H1 (cell line): Measurements from ENCODE around the gene CAMTA1. TPM values are rescaled to one million over a fixed set of nuclear protein-coding genes. Genes with fewer than 3 reads are reported as not detected.

Source experiments
- CTCF ChIA-PET: fragments of 300-600 bp; sonication (Branson Sonifier 250); formaldehyde crosslinking; loops from one replicate; lab custom pipeline; 2021; ENCODE audit not compliant: partially characterized antibody; lab: Charles Lee
- POLR2A ChIA-PET: fragments of 300-600 bp; sonication (Branson Sonifier 250); formaldehyde crosslinking; loops from one replicate; lab custom pipeline; 2021; ENCODE audit warnings: inconsistent platforms; ENCODE audit not compliant: partially characterized antibody; lab: Charles Lee
- DNase-seq, 2 experiments: peaks; one replicate each; pipeline versions ENCODE4 v3.0.0 to v3.0.0-alpha.2; 2010 to 2022; ENCODE audit warnings: low spot score in 2 of 2, low read depth in 1 of 2, mixed read lengths in 1 of 2
- FAIRE-seq: peaks from 2 replicates; lab custom pipeline; 2011; peaks lifted over from hg19 to GRCh38; lab: Jason Lieb, UNC
- H2AFZ ChIP-seq: 2 replicates; pipeline ENCODE4 v1.8.1; 2012; ENCODE audit warnings: low read length, inconsistent platforms
- H2AK5ac ChIP-seq: 2 replicates; pipeline ENCODE4 v1.6.1; 2013; ENCODE audit warnings: low read depth, low read length
- H2BK120ac ChIP-seq: replicated peaks from 2 replicates; pipeline ENCODE3; 2013; ENCODE audit warnings: low read depth, low read length, inconsistent platforms
- H2BK12ac ChIP-seq: 2 replicates; pipeline ENCODE4 v1.6.1; 2013; ENCODE audit warnings: low read depth, low read length
- H2BK15ac ChIP-seq: 2 replicates; pipeline ENCODE4 v1.6.1; 2013; ENCODE audit warnings: low read length
- H2BK20ac ChIP-seq: 2 replicates; pipeline ENCODE4 v1.6.1; 2013; ENCODE audit warnings: low read length
- H2BK5ac ChIP-seq: 2 replicates; pipeline ENCODE4 v1.6.1; 2013; ENCODE audit warnings: low read depth, low read length
- H3K14ac ChIP-seq: 2 replicates; pipeline ENCODE4 v1.6.1; 2013; ENCODE audit warnings: inconsistent platforms; ENCODE audit not compliant: insufficient read length
- H3K18ac ChIP-seq: 2 replicates; pipeline ENCODE4 v1.6.1; 2013; ENCODE audit warnings: low read length; ENCODE audit errors: extremely low read depth
- H3K23ac ChIP-seq: 2 replicates; pipeline ENCODE4 v1.6.1; 2013; ENCODE audit warnings: inconsistent platforms; ENCODE audit not compliant: insufficient read length
- H3K23me2 ChIP-seq: 2 replicates; pipeline ENCODE4 v1.6.1; 2013; ENCODE audit warnings: low read depth, low read length
- H3K27ac ChIP-seq: 2 replicates; pipeline ENCODE4 v1.6.1; 2011; ENCODE audit warnings: low read depth, low read length, inconsistent platforms
- H3K27me3 ChIP-seq, 4 experiments: replicated peaks in 1 of 4; 1 replicate in 1 of 4; 2 replicates in 3 of 4; pipeline versions ENCODE4 v1.6.1 to v1.8.1; 2011 to 2013; ENCODE audit warnings: low read length in 3 of 4, mild to moderate bottlenecking in 3 of 4, inconsistent platforms in 2 of 4, mixed read lengths in 2 of 4, moderate library complexity in 1 of 4; ENCODE audit not compliant: control insufficient read depth in 3 of 4, insufficient read depth in 3 of 4; ENCODE audit errors: extremely low read depth in 1 of 4
- H3K36me3 ChIP-seq, 4 experiments: 2 replicates each; pipeline versions ENCODE4 v1.6.1 to v1.8.1; 2011 to 2013; ENCODE audit warnings: mild to moderate bottlenecking in 4 of 4, low read length in 3 of 4, moderate library complexity in 2 of 4, control low read depth in 1 of 4, inconsistent platforms in 1 of 4; ENCODE audit not compliant: insufficient read depth in 4 of 4, control insufficient read depth in 2 of 4
- H3K4ac ChIP-seq: replicated peaks from 2 replicates; pipeline ENCODE3; 2013; ENCODE audit warnings: low read length, low read depth, mixed read lengths, inconsistent platforms; ENCODE audit not compliant: insufficient read length
- H3K4me1 ChIP-seq, 4 experiments: replicated peaks in 1 of 4; 1 replicate in 1 of 4; 2 replicates in 3 of 4; pipeline versions ENCODE4 v1.6.1 to v1.8.1; 2011 to 2013; ENCODE audit warnings: low read length in 3 of 4, inconsistent platforms in 2 of 4, mixed read lengths in 1 of 4; ENCODE audit not compliant: insufficient read depth in 4 of 4, control insufficient read depth in 3 of 4
- H3K4me2 ChIP-seq, 2 experiments: 2 replicates each; pipeline versions ENCODE4 v1.6.1 to v1.8.1; 2011 to 2013; ENCODE audit warnings: low read depth in 2 of 2, low read length in 2 of 2, control low read depth in 1 of 2, inconsistent platforms in 1 of 2, mild to moderate bottlenecking in 1 of 2; ENCODE audit not compliant: insufficient read depth in 1 of 2
- H3K4me3 ChIP-seq, 4 experiments: fragments of 200-600, 300-600 bp in 1 of 4; sonication (generic), shearing (Covaris generic), sonication (Bioruptor Twin) in 1 of 4; 2 replicates each; pipeline versions ENCODE4 v1.5.1 to v1.8.1; 2011 to 2016; ENCODE audit warnings: low read length in 4 of 4, low read depth in 3 of 4, control low read depth in 2 of 4, inconsistent platforms in 2 of 4, mild to moderate bottlenecking in 2 of 4, mixed read lengths in 1 of 4, moderate library complexity in 1 of 4; ENCODE audit not compliant: insufficient read depth in 2 of 4; ENCODE audit errors: extremely low read depth in 1 of 4
- H3K56ac ChIP-seq: replicated peaks from 2 replicates; pipeline ENCODE3; 2013; ENCODE audit warnings: low read depth, mild to moderate bottlenecking, mixed read lengths, low read length, inconsistent platforms; ENCODE audit not compliant: insufficient read length
- H3K79me1 ChIP-seq: 2 replicates; pipeline ENCODE4 v1.6.1; 2013; ENCODE audit warnings: low read depth, low read length, control low read depth
- H3K79me2 ChIP-seq, 2 experiments: 2 replicates each; pipeline versions ENCODE4 v1.6.1 to v1.8.1; 2012 to 2013; ENCODE audit warnings: low read length in 2 of 2, mild to moderate bottlenecking in 2 of 2, inconsistent platforms in 1 of 2; ENCODE audit not compliant: insufficient read depth in 2 of 2, control insufficient read depth in 1 of 2
- H3K9ac ChIP-seq, 4 experiments: replicated peaks in 1 of 4; 1 replicate in 1 of 4; 2 replicates in 3 of 4; pipeline versions ENCODE4 v1.6.1 to v1.8.1; 2011 to 2013; ENCODE audit warnings: low read depth in 3 of 4, low read length in 3 of 4, control low read depth in 2 of 4, mild to moderate bottlenecking in 2 of 4, moderate library complexity in 2 of 4, inconsistent platforms in 1 of 4; ENCODE audit errors: extremely low read depth in 1 of 4
- H3K9me3 ChIP-seq, 2 experiments: 2 replicates each; pipeline versions ENCODE4 v1.6.1 to v1.8.1; 2012 to 2013; ENCODE audit warnings: mild to moderate bottlenecking in 2 of 2, moderate library complexity in 2 of 2, control low read depth in 1 of 2, inconsistent platforms in 1 of 2, low read depth in 1 of 2, low read length in 1 of 2, mixed read lengths in 1 of 2; ENCODE audit not compliant: insufficient read depth in 2 of 2
- H4K20me1 ChIP-seq, 2 experiments: replicated peaks in 1 of 2; 2 replicates each; pipeline versions ENCODE3 to v1.8.1; 2011 to 2013; ENCODE audit warnings: inconsistent platforms in 2 of 2, low read length in 2 of 2, mild to moderate bottlenecking in 1 of 2; ENCODE audit not compliant: insufficient read depth in 2 of 2, control insufficient read depth in 1 of 2
- H4K5ac ChIP-seq: 2 replicates; pipeline ENCODE4 v1.6.1; 2013; ENCODE audit warnings: low read length, low read depth, mixed read lengths, inconsistent platforms; ENCODE audit not compliant: insufficient read length
- H4K8ac ChIP-seq: 2 replicates; pipeline ENCODE4 v1.8.0; 2013; ENCODE audit warnings: mild to moderate bottlenecking, moderate library complexity, low read length, inconsistent platforms; ENCODE audit not compliant: insufficient read depth; ENCODE audit errors: extremely low read depth
- H4K91ac ChIP-seq: replicated peaks from 2 replicates; pipeline ENCODE3; 2013; ENCODE audit warnings: low read length, mixed read lengths, inconsistent platforms; ENCODE audit not compliant: insufficient read length
- CHD1 ChIP-seq: IDR thresholded peaks from 2 replicates; pipeline ENCODE4 v1.6.1; 2012; ENCODE audit warnings: low read depth, low read length, improper control_type of control experiment
- GTF2F1 ChIP-seq: IDR thresholded peaks from 2 replicates; pipeline ENCODE4 v1.6.1; 2012; ENCODE audit warnings: low read depth, low read length, improper control_type of control experiment, borderline replicate concordance
- RAD21 ChIP-seq, 2 experiments: IDR thresholded peaks in 1 of 2; conservative IDR thresholded peaks in 1 of 2; 2 replicates each; pipeline ENCODE4 v1.6.1; 2011; ENCODE audit warnings: low read depth in 2 of 2, low read length in 2 of 2, improper control_type of control experiment in 1 of 2, inconsistent platforms in 1 of 2, mild to moderate bottlenecking in 1 of 2, moderate library complexity in 1 of 2
- RFX5 ChIP-seq: IDR thresholded peaks from 2 replicates; pipeline ENCODE4 v1.6.1; 2011; ENCODE audit warnings: low read depth, low read length, improper control_type of control experiment, borderline replicate concordance
- SAP30 ChIP-seq: fragments of 300-600 bp; sonication (generic); IDR thresholded peaks from 2 replicates; pipeline ENCODE4 v1.7.1; 2012; ENCODE audit warnings: low read length, moderate library complexity, mild to moderate bottlenecking, inconsistent platforms; ENCODE audit not compliant: insufficient read depth, insufficient replicate concordance
- WGBS, 2 experiments: shearing (Covaris generic) in 1 of 2; methylation state at CpG; one replicate each; pipeline versions ENCODE4 v1.1.6 to v1.1.7; 2013 to 2015; ENCODE audit warnings: low lambda C conversion rate in 2 of 2, mixed read lengths in 2 of 2, inconsistent platforms in 1 of 2, low coverage in 1 of 2, missing lambda C conversion rate in 1 of 2; ENCODE audit not compliant: insufficient replicate concordance in 2 of 2, insufficient coverage in 1 of 2, insufficient read length in 1 of 2; ENCODE audit errors: extremely low coverage in 1 of 2, missing lambda C conversion rate in 1 of 2; 5-methylcytosine and 5-hydroxymethylcytosine counted together
- polyA plus RNA-seq, 7 experiments: library from polyadenylated mRNA; depleted of rRNA in 3 of 7; stranded (reverse) in 5 of 7; unstranded in 2 of 7; fragments of >200 nt in 5 of 7; fragments of 200-250 nt in 2 of 7; gene quantifications; 1 replicate in 5 of 7; 2 replicates in 1 of 7; 4 replicates in 1 of 7; pipeline versions ENCODE4 v1.2.1 to v1.2.3, GENCODE V29; 2011 to 2013; ENCODE audit warnings: missing spikeins in 2 of 7, mixed read lengths in 2 of 7
- total RNA-seq: library from RNA; stranded (reverse); fragmentation: NEBNext Ultra II Directional; extraction: Animal tissue kit (Norgen Biotek cat#: 25700); gene quantifications from 2 replicates; pipeline ENCODE4 v1.2.1, GENCODE V29; 2021
- TF ChIP-seq, protein P1 (sequence below): IDR thresholded peaks from 2 replicates; pipeline ENCODE4 v1.6.1; 2011; ENCODE audit warnings: low read depth, mild to moderate bottlenecking, low read length; ENCODE audit not compliant: insufficient read depth

The CAMTA1 gene
- total and polyA plus RNA-seq, 2 of the 8 experiments (the other 6 are each of a cell fraction or from before 2014, with no cell fraction given) = 65.0 to 119 TPM

DNA sequence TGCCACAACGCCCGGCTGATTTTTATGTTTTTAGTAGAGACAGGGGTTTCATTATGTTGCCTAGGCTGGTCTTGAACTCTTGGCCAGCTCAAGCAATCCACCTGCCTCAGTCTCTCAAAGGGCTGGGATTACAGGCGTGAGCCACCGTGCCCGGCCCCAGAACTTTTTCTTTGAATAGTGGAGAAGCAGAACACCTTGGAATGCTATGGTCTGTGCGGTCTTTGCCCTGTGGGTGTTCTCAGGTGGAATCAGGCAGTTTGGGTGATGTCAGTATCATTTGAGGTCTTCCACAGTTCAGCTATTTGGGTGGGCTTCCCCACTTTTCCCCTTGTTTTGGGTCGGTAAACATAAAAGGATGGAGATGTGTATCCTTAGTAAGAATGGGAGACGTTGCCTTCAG, 17.6 kb downstream of the CAMTA1 start:
- Histone ChIP-seq H4K5ac (no peak overlapping the region), H2BK120ac (no peak overlapping the region), H3K79me2 (peaks cover 14 to 97% of the 10 kb centered on the region in 2 experiments), H3K56ac (no peak overlapping the region), H3K4me3 (no peak overlapping the region), H3K9ac (no peak overlapping the region), H3K9me3 (no peaks in the 10 kb centered on the region), H2AK5ac (no peak overlapping the region), H2BK20ac (no peak overlapping the region), H2AFZ (no peak overlapping the region), H4K20me1 (peaks cover 14 to 21% of the 10 kb centered on the region in 2 experiments), H4K91ac (no peak overlapping the region), H3K4ac (no peak overlapping the region), H2BK15ac (no peak overlapping the region), H3K18ac (no peak overlapping the region), H3K4me1 (peaks cover 0 to 5% (median 1%) of the 10 kb centered on the region in 4 experiments; a peak in 2 of 7 replicates), H3K27me3 (no peaks in the 10 kb centered on the region), H3K23ac (no peak overlapping the region), H2BK5ac (no peak overlapping the region), H3K14ac (no peak overlapping the region), H2BK12ac (no peak overlapping the region), H3K4me2 (no peak overlapping the region), H3K79me1 (peaks cover 9% of the 10 kb centered on the region), H4K8ac (no peak overlapping the region; the same call in 1 of the 2 replicates), H3K23me2 (no peaks in the 10 kb centered on the region), H3K27ac (no peak overlapping the region), H3K36me3 (no peaks in the 10 kb centered on the region; a peak in 1 of 8 replicates)
- no peak for FAIRE-seq
- CTCF ChIA-PET = interaction anchor here (0.6 to 2.3 kb wide), 3 partner anchors 7 to 267 kb away, joined by 3 to 8 read pairs (median 6); no protein-coding TSS in a partner anchor
- DNase-seq = no peak
- 76% methylated on average over 8 of the region's 8 CpGs; no CpG with 5 or more reads in 1 of the 2 experiments for WGBS, 2 experiments
- POLR2A ChIA-PET = interaction anchor here (0.9 to 1.4 kb wide), 3 partner anchors 8 to 45 kb away, joined by 3 to 4 read pairs (median 3); no protein-coding TSS in a partner anchor
- no peak for TF ChIP-seq GTF2F1
- TF ChIP-seq RFX5 = no peak
- no peak for TF ChIP-seq SAP30
- TF ChIP-seq CHD1 = no peak
- TF ChIP-seq RAD21 (IDR thresholded peaks at IDR 0.05 in 1 of 2, conservative IDR thresholded peaks at IDR 0.05 in 1 of 2; ENCODE audit: low read depth in 2 of 2, low read length in 2 of 2) = no peak
- TF ChIP-seq, protein P1, sequence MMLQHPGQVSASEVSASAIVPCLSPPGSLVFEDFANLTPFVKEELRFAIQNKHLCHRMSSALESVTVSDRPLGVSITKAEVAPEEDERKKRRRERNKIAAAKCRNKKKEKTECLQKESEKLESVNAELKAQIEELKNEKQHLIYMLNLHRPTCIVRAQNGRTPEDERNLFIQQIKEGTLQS = no peak
